Peyer's patch (tissue), 4 donors: ENCODE measurements around the gene GNAS. TPM values are rescaled to one million over a fixed set of nuclear protein-coding genes. Genes with fewer than 3 reads are reported as not detected.

Experiments
- DNase-seq, 3 donors: peaks; one replicate each; pipeline ENCODE4 v3.0.0-alpha.2; 2017 to 2019
- H3K27ac ChIP-seq, 4 donors: fragments of 200-600 bp; sonication (generic); one replicate each; pipeline ENCODE4 v1.5.1; 2016 to 2019
- H3K27me3 ChIP-seq, 2 donors: fragments of 200-600 bp; sonication (generic); one replicate each; pipeline ENCODE4 v1.5.1; 2019
- H3K36me3 ChIP-seq, 3 donors: fragments of 200-600 bp; sonication (generic); one replicate each; pipeline ENCODE4 v1.5.1; 2016 to 2019
- H3K4me1 ChIP-seq, 4 donors: fragments of 200-600 bp; sonication (generic); one replicate each; pipeline ENCODE4 v1.5.1; 2016 to 2019
- H3K4me3 ChIP-seq, 4 donors: fragments of 200-600 bp; sonication (generic); 1 replicate in 3 of 4; 2 replicates in 1 of 4; pipeline ENCODE4 v1.5.1; 2016 to 2019; ENCODE audit warnings: mild to moderate bottlenecking in 1 of 4
- H3K9me3 ChIP-seq, 4 donors: fragments of 200-600 bp; sonication (generic); one replicate each; pipeline ENCODE4 v1.5.1; 2016 to 2019; ENCODE audit warnings: mild to moderate bottlenecking in 1 of 4
- POLR2A ChIP-seq, 2 donors: fragments of 450-650 bp; IDR thresholded peaks; one replicate each; pipeline ENCODE4 v1.5.1; 2017; ENCODE audit warnings: antibody characterized with exemption in 2 of 2, mild to moderate bottlenecking in 2 of 2, moderate library complexity in 2 of 2
- total RNA-seq, 4 donors: library from RNA; depleted of rRNA; stranded (reverse); fragments of >200 nt; gene quantifications; one replicate each; pipeline ENCODE4 v1.1.0, GENCODE V29; 2016
- TF ChIP-seq, protein P1 (sequence below), 6 experiments: fragments of 450-650 bp in 4 of 6; fragments of 200-600 bp in 2 of 6; sonication (generic) in 1 of 6; IDR thresholded peaks; one replicate each; pipeline ENCODE4 v1.5.1; 2017 to 2019; ENCODE audit warnings: antibody characterized with exemption in 6 of 6, mild to moderate bottlenecking in 3 of 6, moderate library complexity in 1 of 6

The GNAS gene
- total RNA-seq, 4 donors from 2014 or later, result 382 to 889 (median 658) TPM

DNA sequence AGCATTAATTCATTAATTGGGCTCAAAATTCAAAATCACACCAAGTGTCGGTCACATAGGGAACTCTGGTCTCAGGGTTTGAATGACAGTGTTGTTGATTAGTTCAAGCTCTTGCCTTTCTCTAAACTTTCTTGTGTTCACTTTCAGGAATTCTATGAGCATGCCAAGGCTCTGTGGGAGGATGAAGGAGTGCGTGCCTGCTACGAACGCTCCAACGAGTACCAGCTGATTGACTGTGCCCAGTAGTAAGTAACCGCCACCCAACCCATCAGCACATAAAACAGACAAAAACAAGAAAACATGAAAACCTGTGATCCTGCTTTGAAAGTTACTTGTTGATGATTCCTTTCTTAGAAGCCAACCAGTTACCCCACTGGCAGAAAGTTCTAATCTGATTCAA lies 52.7 kb downstream of the GNAS start:
- Histone ChIP-seq H3K36me3 (peaks cover 0 to 54% (median 0%) of the 10 kb centered on the region in 3 donors), H3K4me1 (peaks cover 0 to 20% (median 9%) of the 10 kb centered on the region in 4 donors), H3K4me3 (no peak overlapping the region), H3K27ac (no peak overlapping the region), H3K9me3 (no peaks in the 10 kb centered on the region), H3K27me3 (no peaks in the 10 kb centered on the region)
- TF ChIP-seq POLR2A (IDR thresholded peaks at IDR 0.05), result no peak
- TF ChIP-seq, protein P1, sequence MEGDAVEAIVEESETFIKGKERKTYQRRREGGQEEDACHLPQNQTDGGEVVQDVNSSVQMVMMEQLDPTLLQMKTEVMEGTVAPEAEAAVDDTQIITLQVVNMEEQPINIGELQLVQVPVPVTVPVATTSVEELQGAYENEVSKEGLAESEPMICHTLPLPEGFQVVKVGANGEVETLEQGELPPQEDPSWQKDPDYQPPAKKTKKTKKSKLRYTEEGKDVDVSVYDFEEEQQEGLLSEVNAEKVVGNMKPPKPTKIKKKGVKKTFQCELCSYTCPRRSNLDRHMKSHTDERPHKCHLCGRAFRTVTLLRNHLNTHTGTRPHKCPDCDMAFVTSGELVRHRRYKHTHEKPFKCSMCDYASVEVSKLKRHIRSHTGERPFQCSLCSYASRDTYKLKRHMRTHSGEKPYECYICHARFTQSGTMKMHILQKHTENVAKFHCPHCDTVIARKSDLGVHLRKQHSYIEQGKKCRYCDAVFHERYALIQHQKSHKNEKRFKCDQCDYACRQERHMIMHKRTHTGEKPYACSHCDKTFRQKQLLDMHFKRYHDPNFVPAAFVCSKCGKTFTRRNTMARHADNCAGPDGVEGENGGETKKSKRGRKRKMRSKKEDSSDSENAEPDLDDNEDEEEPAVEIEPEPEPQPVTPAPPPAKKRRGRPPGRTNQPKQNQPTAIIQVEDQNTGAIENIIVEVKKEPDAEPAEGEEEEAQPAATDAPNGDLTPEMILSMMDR (IDR thresholded peaks at IDR 0.05), result no peak
- DNase-seq, result no peak

DNA sequence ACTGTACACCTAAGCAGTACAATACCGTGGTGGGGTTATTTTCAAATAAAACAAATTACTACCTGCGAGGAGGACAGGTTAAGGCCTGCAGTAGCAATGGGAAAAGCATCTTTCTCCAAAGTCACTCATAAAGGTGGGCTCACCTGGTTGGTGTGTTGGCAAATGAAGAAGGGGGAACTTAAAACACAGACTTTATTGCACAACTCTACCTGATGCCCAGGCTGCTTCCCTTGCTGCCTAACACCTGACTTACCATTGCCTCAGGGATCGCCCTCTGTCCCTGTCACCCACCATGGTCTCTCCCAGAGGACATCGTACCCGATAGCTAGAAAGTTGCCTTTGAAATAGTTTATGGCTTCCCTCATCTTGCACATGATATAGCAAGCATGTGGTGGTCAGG lies 53.6 kb downstream of the GNAS start:
- TF ChIP-seq POLR2A (IDR thresholded peaks at IDR 0.05), result no peak
- TF ChIP-seq, protein P1 (IDR thresholded peaks at IDR 0.05), result no peak
- H3K27ac ChIP-seq, result no peak overlapping the region
- H3K9me3 ChIP-seq, result no peaks in the 10 kb centered on the region
- DNase-seq, result no peak
- no peak overlapping the region for H3K4me3 ChIP-seq
- H3K4me1 ChIP-seq, result peaks cover 0 to 20% (median 9%) of the 10 kb centered on the region in 4 donors
- peaks cover 0 to 63% (median 0%) of the 10 kb centered on the region in 3 donors for H3K36me3 ChIP-seq
- H3K27me3 ChIP-seq, result no peaks in the 10 kb centered on the region

DNA sequence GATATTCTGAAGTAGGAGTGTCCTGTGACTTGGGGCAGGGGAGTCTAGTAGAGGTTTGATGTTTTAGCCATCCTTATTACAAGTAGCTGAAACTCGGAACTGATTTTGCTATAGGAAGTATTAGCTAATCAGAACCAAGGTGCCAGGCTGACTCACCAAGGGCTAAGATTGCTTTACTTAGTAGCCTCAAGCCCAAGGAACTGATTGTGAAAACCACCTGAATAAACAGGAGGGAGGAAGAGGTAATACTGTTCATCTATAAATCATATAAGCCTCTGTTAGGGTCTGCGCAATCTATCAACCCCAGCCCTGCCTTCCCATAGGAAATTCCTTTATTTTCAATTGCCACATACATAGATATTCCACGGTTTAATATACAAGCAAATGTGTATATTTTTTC lies 54.4 kb downstream of the GNAS start:
- peaks cover 0 to 69% (median 0%) of the 10 kb centered on the region in 3 donors for H3K36me3 ChIP-seq

DNA sequence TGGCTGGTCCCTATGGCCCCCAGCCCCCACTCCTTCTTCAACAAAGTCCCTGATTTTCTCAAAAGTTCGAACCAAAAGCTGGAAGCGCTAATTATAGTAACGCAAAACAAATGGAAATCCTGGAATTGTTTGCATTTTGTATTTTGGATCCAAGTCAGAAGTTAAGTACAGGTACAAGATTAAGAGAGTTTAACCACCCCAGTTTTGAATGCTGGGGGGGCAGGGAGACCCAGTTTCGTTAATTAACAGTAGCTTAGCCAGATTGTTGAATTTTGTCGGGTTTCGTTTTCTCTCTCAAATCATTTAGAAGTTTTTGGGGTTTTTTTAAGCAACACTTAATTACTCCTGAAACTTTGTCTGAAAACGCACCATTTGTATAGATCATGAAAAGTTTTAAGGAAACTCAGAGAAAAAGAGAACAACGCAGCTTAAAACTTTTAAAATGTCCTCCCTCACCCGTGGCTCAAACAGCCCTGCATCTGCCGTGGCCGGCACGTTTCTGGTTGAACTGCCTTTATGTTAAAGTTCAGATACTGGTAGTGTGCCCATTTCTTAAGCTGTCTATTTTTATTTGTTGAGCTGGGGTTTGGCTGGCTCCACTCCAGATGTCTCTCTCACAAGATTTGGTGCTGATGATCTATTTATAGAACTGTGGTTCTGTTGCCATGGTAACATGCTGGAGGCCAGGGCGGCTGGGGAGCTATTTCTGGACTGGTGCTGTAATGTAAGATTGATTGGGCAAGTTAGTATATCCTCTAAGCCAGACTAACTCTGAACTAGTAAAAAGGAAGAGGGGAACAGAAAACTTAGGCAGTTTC lies 55.0 kb downstream of the GNAS start:
- DNase-seq, result peak in 2 of 3 donors; percentile 86 to 92
- Histone ChIP-seq H3K36me3 (peaks cover 0 to 69% (median 0%) of the 10 kb centered on the region in 3 donors), H3K9me3 (no peaks in the 10 kb centered on the region), H3K4me3 (peak overlapping the region in 1 of 4 donors; percentile 12), H3K4me1 (peaks cover 0 to 20% (median 9%) of the 10 kb centered on the region in 4 donors), H3K27ac (peak overlapping the region; percentile 50 to 73 (median 62)), H3K27me3 (no peaks in the 10 kb centered on the region)
- TF ChIP-seq, protein P1 (IDR thresholded peaks at IDR 0.05), result no peak
- TF ChIP-seq POLR2A (IDR thresholded peaks at IDR 0.05), result no peak

More for the DNA sequence above, 54.4 kb downstream of the GNAS start:
- no peak for DNase-seq
- peak overlapping the region; percentile 50 to 73 (median 62) for H3K27ac ChIP-seq
- no peak for TF ChIP-seq POLR2A (IDR thresholded peaks at IDR 0.05)
- TF ChIP-seq, protein P1 (IDR thresholded peaks at IDR 0.05), result no peak
- peak overlapping the region in 1 of 4 donors; percentile 12 for H3K4me3 ChIP-seq
- no peaks in the 10 kb centered on the region for H3K27me3 ChIP-seq
- H3K9me3 ChIP-seq, result no peaks in the 10 kb centered on the region
- peaks cover 0 to 20% (median 9%) of the 10 kb centered on the region in 4 donors for H3K4me1 ChIP-seq

DNA sequence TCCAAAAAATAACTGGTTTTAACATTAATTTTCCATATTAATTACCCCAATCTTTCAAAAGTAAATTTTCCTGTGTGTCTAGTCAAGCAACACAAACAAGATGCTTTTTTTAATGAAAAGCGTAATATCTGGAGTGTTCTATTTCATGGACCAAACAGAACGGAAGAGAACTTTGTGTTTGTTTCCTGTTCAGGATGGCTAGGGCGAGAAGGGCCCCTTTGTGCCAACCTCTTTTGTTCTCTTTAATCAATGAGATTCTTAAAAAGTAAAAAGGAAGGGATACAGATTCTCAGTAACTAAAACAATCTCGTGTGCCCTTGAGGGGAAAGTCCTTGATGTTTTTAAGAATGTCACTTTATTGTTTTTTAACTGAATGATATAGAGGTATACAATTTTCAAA lies 55.7 kb downstream of the GNAS start:
- Histone ChIP-seq H3K9me3 (no peaks in the 10 kb centered on the region), H3K27ac (peak overlapping the region in 3 of 4 donors; percentile 18 to 73 (median 66)), H3K4me1 (peaks cover 0 to 20% (median 9%) of the 10 kb centered on the region in 4 donors), H3K27me3 (no peaks in the 10 kb centered on the region), H3K36me3 (peaks cover 0 to 69% (median 0%) of the 10 kb centered on the region in 3 donors), H3K4me3 (no peak overlapping the region)
- DNase-seq, result no peak
- TF ChIP-seq POLR2A (IDR thresholded peaks at IDR 0.05), result no peak
- TF ChIP-seq, protein P1 (IDR thresholded peaks at IDR 0.05), result no peak
